GM18517 (cell line): Measurements from ENCODE around the gene LMAN2.
"Not testable (repeated sequence)": the region's sequence is repeated elsewhere in the genome, so short reads cannot be mapped to it uniquely, and the experiment has no call there.

Source experiments
- ATAC-seq: cut with Tn5 transposase; IDR thresholded peaks from one replicate; pipeline ENCODE4 v1.9.1; 2021; ENCODE audit warnings: mild to moderate bottlenecking, moderate library complexity; ENCODE audit not compliant: unreplicated experiment

The LMAN2 gene

GRCh38 chr5:177307544-177308363 is 43.7 kb downstream of the LMAN2 start:
- no peak for ATAC-seq

- ATAC-seq = no peak
These were observed 44.6 kb downstream of the LMAN2 start for GRCh38 chr5:177306674-177307543.

- ATAC-seq = not testable (repeated sequence)
These were observed 45.3 kb downstream of the LMAN2 start for GRCh38 chr5:177306103-177306640.

- ATAC-seq = no peak
These were observed 46.9 kb downstream of the LMAN2 start for GRCh38 chr5:177304392-177305119.

- ATAC-seq = peak; percentile 10
These were observed 47.5 kb downstream of the LMAN2 start for GRCh38 chr5:177303925-177304391.

- peak; percentile 48 for ATAC-seq
These were observed 48.1 kb downstream of the LMAN2 start, which contains the start of the genes PRELID1 and RAB24 for GRCh38 chr5:177303121-177303924. Gene PRELID1, plus strand, starts transcription at chr5:177303799. Its CDS starts 187 bp downstream, at chr5:177303986. Gene RAB24, minus strand, starts transcription at chr5:177303719. Its CDS starts 431 bp downstream, at chr5:177303288.

- no peak for ATAC-seq
These were observed 48.9 kb downstream of the LMAN2 start for GRCh38 chr5:177302354-177303110.

- ATAC-seq = no peak
These were observed 49.8 kb downstream of the LMAN2 start for GRCh38 chr5:177301503-177302165.

GRCh38 chr5:177300951-177301350 is 50.5 kb downstream of the LMAN2 start:
- no peak for ATAC-seq

- ATAC-seq = no peak
These were observed 51.1 kb downstream of the LMAN2 start for GRCh38 chr5:177300236-177300880.

- ATAC-seq = no peak
These were observed 51.8 kb downstream of the LMAN2 start for GRCh38 chr5:177299697-177300096.

- ATAC-seq = no peak
These were observed 53.5 kb downstream of the LMAN2 start for GRCh38 chr5:177297922-177298321.

- no peak for ATAC-seq
These were observed 54.9 kb downstream of the LMAN2 start for GRCh38 chr5:177296581-177296980.

- ATAC-seq = no peak
These were observed 55.5 kb downstream of the LMAN2 start for GRCh38 chr5:177295924-177296323.

GRCh38 chr5:177294632-177295031 is 56.8 kb downstream of the LMAN2 start:
- ATAC-seq = no peak

- no peak for ATAC-seq
These were observed 57.5 kb downstream of the LMAN2 start for GRCh38 chr5:177293819-177294581.

- no peak for ATAC-seq
These were observed 59.7 kb downstream of the LMAN2 start for GRCh38 chr5:177291735-177292134.
